Measurements from ENCODE around the gene PNO1.

PNO1 gene

DNA sequence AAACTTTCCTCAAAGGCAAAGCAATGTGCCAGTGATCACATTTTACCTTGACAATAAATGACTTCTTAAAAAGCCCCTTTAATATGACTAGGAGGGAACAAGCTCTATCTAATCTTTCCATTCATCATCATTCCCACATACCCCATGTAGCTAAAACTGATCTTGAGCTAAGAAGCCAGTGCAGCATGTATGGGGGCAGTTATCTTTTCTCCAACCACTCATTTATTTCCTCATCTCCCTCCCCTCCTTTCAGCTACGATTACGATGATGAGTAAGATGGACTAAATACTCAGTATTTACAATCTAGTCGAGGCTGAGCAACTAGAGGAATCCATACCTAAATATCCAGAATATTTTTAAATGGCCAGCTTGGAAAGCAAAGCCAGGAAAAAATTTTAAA, 35.5 kb downstream of the PNO1 start:
- Histone ChIP-seq H2AFZ (ENCODE audit: low read depth, low read length) (no peak overlapping the region), H3K9ac (ENCODE audit: low read length) (no peak overlapping the region), H3K4me3 (ENCODE audit: low read length) (no peak overlapping the region), H3K9me3 (ENCODE audit: insufficient read depth, low read length) (no peaks in the 10 kb centered on the region), H3K4me1 (ENCODE audit: low read length) (no peaks in the 10 kb centered on the region), H4K20me1 (ENCODE audit: insufficient read depth, low read length) (peaks cover 23% of the 10 kb centered on the region), H3K27me3 (ENCODE audit: low read depth, low read length) (no peaks in the 10 kb centered on the region), H3K79me2 (ENCODE audit: low read length) (peaks cover 63% of the 10 kb centered on the region), H3K27ac (ENCODE audit: low read length) (no peak overlapping the region), H3K36me3 (replicated peaks; ENCODE audit: low read depth, low read length) (no peaks in the 10 kb centered on the region), H3K4me2 (ENCODE audit: low read length) (no peak overlapping the region)
- TF ChIP-seq, protein P1, sequence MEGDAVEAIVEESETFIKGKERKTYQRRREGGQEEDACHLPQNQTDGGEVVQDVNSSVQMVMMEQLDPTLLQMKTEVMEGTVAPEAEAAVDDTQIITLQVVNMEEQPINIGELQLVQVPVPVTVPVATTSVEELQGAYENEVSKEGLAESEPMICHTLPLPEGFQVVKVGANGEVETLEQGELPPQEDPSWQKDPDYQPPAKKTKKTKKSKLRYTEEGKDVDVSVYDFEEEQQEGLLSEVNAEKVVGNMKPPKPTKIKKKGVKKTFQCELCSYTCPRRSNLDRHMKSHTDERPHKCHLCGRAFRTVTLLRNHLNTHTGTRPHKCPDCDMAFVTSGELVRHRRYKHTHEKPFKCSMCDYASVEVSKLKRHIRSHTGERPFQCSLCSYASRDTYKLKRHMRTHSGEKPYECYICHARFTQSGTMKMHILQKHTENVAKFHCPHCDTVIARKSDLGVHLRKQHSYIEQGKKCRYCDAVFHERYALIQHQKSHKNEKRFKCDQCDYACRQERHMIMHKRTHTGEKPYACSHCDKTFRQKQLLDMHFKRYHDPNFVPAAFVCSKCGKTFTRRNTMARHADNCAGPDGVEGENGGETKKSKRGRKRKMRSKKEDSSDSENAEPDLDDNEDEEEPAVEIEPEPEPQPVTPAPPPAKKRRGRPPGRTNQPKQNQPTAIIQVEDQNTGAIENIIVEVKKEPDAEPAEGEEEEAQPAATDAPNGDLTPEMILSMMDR (IDR thresholded peaks at IDR 0.05; ENCODE audit: low read depth, low read length) = no peak
- TF ChIP-seq EZH2phosphoT487 (IDR thresholded peaks at IDR 0.05; ENCODE audit: low read depth) = no peak

DNA sequence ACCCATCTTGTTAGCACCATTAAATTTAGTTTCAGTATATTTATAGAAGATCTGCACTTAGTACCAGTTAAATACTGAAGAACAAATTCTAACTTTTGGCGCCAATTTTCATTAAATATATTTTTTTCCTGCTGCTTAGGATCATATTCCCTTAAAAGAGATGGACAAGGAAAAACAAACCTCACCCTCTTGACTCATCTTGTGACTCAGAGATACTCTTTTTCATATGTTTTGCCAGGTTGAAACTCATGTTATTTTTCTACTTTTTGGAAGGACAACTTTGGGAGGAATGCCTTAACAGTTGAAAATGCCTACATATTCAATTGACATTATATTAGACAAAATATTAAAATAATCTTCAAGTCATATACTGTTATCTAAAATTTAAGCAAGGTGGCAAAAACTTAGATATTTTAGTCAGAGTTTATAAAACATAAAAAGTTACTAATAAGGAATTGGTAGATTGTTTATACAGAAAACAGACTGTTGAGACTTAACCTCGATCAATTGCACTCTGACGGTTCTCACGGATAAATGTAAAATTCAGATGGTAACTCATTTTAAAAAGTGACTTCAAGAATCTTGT, 36.2 kb downstream of the PNO1 start:
- no peak overlapping the region for H3K4me2 ChIP-seq (ENCODE audit: low read length)
- no peaks in the 10 kb centered on the region for H3K4me1 ChIP-seq (ENCODE audit: low read length)
- H3K79me2 ChIP-seq (ENCODE audit: low read length) = peaks cover 61% of the 10 kb centered on the region
- H3K9ac ChIP-seq (ENCODE audit: low read length) = no peak overlapping the region
- H3K27me3 ChIP-seq (ENCODE audit: low read depth, low read length) = no peaks in the 10 kb centered on the region
- no peaks in the 10 kb centered on the region for H3K9me3 ChIP-seq (ENCODE audit: insufficient read depth, low read length)
- H4K20me1 ChIP-seq (ENCODE audit: insufficient read depth, low read length) = peaks cover 27% of the 10 kb centered on the region
- H3K4me3 ChIP-seq (ENCODE audit: low read length) = no peak overlapping the region
- no peak overlapping the region for H2AFZ ChIP-seq (ENCODE audit: low read depth, low read length)
- no peaks in the 10 kb centered on the region for H3K36me3 ChIP-seq (replicated peaks; ENCODE audit: low read depth, low read length)
- no peak overlapping the region for H3K27ac ChIP-seq (ENCODE audit: low read length)
- no peak for TF ChIP-seq EZH2phosphoT487 (IDR thresholded peaks at IDR 0.05; ENCODE audit: low read depth)
- TF ChIP-seq, protein P1 (IDR thresholded peaks at IDR 0.05; ENCODE audit: low read depth, low read length) = no peak

DNA sequence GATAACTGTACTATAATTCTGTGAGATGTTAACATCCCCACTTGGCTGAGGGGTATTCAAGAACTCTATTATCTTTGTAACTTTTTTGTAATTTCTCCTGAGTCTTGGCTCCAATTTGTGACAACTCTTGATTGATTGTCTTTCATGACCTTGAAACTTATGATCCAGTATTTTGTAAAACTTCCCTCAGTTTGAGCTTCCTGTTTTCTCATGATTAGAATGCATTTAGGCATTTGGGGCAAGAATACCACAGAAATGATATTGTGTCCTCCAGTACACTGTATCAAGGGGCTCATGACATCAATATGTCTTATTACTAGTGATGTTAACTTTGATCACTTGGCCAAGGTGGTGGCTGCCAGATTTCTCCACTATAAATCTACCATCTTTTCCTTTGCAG, 37.4 kb downstream of the PNO1 start:
- Histone ChIP-seq H3K9me3 (ENCODE audit: insufficient read depth, low read length) (no peaks in the 10 kb centered on the region), H3K79me2 (ENCODE audit: low read length) (peaks cover 69% of the 10 kb centered on the region), H3K36me3 (replicated peaks; ENCODE audit: low read depth, low read length) (no peaks in the 10 kb centered on the region), H3K4me3 (ENCODE audit: low read length) (no peak overlapping the region), H3K27ac (ENCODE audit: low read length) (no peak overlapping the region), H3K9ac (ENCODE audit: low read length) (no peak overlapping the region), H3K27me3 (ENCODE audit: low read depth, low read length) (no peaks in the 10 kb centered on the region), H3K4me1 (ENCODE audit: low read length) (no peaks in the 10 kb centered on the region), H3K4me2 (ENCODE audit: low read length) (no peak overlapping the region), H2AFZ (ENCODE audit: low read depth, low read length) (no peak overlapping the region), H4K20me1 (ENCODE audit: insufficient read depth, low read length) (peaks cover 32% of the 10 kb centered on the region)
- no peak for TF ChIP-seq EZH2phosphoT487 (IDR thresholded peaks at IDR 0.05; ENCODE audit: low read depth)
- TF ChIP-seq, protein P1 (IDR thresholded peaks at IDR 0.05; ENCODE audit: low read depth, low read length) = no peak

DNA sequence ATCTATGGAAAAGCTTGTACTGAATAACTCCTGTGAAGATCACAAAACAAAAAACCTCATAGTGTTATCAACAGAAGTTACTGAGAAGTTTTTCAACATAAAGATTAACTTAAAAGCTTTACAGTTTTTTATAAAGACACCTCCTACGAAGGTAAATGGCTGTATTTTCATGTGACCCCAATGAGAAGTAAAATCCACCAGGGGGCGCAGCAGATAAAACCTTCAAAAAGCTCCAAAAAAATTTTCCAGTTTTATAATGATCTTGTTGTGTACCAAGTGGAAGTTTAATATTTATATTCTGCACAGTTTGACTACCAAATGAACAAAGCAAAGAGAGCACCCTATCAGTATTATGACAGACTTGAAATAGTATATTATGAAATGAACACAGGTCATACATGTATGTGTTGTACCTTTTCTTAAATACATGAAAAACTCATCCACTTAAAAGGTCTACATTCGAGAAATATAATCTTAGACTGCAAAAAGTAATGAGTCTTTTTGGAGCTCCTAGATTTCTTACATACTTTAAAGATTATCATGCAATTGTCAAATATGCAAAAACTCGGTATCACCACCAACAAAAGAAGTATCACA, 38.5 kb downstream of the PNO1 start:
- H3K4me3 ChIP-seq (ENCODE audit: low read length) = no peak overlapping the region
- H2AFZ ChIP-seq (ENCODE audit: low read depth, low read length) = no peak overlapping the region
- peaks cover 38% of the 10 kb centered on the region for H4K20me1 ChIP-seq (ENCODE audit: insufficient read depth, low read length)
- no peak overlapping the region for H3K9ac ChIP-seq (ENCODE audit: low read length)
- H3K79me2 ChIP-seq (ENCODE audit: low read length) = peaks cover 68% of the 10 kb centered on the region
- H3K4me2 ChIP-seq (ENCODE audit: low read length) = no peak overlapping the region
- no peaks in the 10 kb centered on the region for H3K27me3 ChIP-seq (ENCODE audit: low read depth, low read length)
- TF ChIP-seq EZH2phosphoT487 (IDR thresholded peaks at IDR 0.05; ENCODE audit: low read depth) = no peak
- TF ChIP-seq, protein P1 (IDR thresholded peaks at IDR 0.05; ENCODE audit: low read depth, low read length) = peak; percentile 48
- H3K36me3 ChIP-seq (replicated peaks; ENCODE audit: low read depth, low read length) = peaks cover under 1% of the 10 kb centered on the region
- no peaks in the 10 kb centered on the region for H3K4me1 ChIP-seq (ENCODE audit: low read length)
- no peaks in the 10 kb centered on the region for H3K9me3 ChIP-seq (ENCODE audit: insufficient read depth, low read length)
- H3K27ac ChIP-seq (ENCODE audit: low read length) = no peak overlapping the region

Data from OCI-LY3 (cell line).